Right lobe of liver (tissue), 4 donors: ENCODE results near the gene OTOL1.

Experiments used
- CTCF ChIP-seq, 4 donors: fragments of 200-600 bp in 3 of 4; fragments of 450-650 bp in 1 of 4; IDR thresholded peaks; one replicate each; pipeline versions ENCODE4 v1.5.1 to v1.8.0; 2016 to 2022; ENCODE audit warnings: antibody characterized with exemption in 4 of 4, mild to moderate bottlenecking in 2 of 4
- POLR2A ChIP-seq: fragments of 450-650 bp; IDR thresholded peaks from one replicate; pipeline ENCODE4 v1.6.1; 2017; ENCODE audit warnings: antibody characterized with exemption, mild to moderate bottlenecking
- donor health status: DM: no; HTN: no; CAD: no.
- donor health status: DM: no; HTN: no; CAD: no.
- donor health status: DM: no; HTN: yes; CAD: no.

DNA sequence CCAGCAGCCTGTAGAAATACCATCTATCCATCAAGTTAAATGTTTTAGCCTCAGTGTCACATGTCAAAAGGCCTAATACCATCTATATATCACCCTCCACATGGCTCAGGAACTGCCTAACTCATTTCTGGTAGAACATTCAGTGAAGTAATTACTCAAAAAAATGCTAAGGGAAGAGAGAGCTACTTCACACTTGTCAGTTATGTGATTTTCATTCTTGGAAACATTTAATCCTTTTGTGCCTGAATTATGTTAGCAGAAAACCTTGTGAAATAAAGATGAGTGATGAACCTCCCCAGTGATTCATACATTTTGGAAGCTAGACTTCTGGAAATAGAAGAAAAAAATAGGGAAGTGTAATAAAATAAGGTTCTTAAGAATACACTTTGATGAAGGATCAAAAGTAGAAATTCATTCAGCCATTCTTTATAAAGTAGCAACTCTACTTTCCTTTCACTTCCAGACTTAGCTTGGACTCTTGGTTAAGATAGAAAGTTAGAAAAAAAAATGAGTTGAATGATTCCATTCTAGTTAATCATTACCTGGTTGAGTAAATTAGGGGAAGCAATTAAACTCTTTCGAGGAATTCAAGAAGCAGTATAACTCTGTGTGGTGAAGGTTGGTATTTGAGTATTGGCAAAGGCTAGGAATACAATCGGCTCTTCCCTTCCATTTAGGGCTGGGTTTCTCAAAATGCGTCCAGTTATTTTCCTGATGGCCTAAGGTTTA, 3.6 kb downstream of the OTOL1 start:
- TF ChIP-seq CTCF (IDR thresholded peaks at IDR 0.05) (no peak), POLR2A (no peak)
